ENCODE data around the gene RP2.

GRCh38 chrX:46876901-46877300 lies 40.1 kb downstream of the RP2 start:
- no peak for TF ChIP-seq CTCF (IDR thresholded peaks at IDR 0.05)
- no peak for TF ChIP-seq JUN (IDR thresholded peaks at IDR 0.05)
- no peak for TF ChIP-seq CEBPB (IDR thresholded peaks at IDR 0.05)
- TF ChIP-seq POLR2A (IDR thresholded peaks at IDR 0.05; ENCODE audit: low read length) = no peak
- TF ChIP-seq MAX (IDR thresholded peaks at IDR 0.05) = no peak
- TF ChIP-seq, protein P1, sequence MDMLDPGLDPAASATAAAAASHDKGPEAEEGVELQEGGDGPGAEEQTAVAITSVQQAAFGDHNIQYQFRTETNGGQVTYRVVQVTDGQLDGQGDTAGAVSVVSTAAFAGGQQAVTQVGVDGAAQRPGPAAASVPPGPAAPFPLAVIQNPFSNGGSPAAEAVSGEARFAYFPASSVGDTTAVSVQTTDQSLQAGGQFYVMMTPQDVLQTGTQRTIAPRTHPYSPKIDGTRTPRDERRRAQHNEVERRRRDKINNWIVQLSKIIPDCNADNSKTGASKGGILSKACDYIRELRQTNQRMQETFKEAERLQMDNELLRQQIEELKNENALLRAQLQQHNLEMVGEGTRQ (IDR thresholded peaks at IDR 0.05) = no peak

Data from A549 (cell line).